Fibroblast of mammary gland (primary cell): ENCODE results near the gene EFCAB14.
A peak's percentile ranks its signal among the peaks of the same experiment; 100 is the strongest.
"Not testable (repeated sequence)": the region's sequence is repeated elsewhere in the genome, so short reads cannot be mapped to it uniquely, and the experiment has no call there.

Experiments used
- DNase-seq: peaks from one replicate; pipeline ENCODE4 v3.0.0-alpha.2; 2010; ENCODE audit warnings: low read depth
- H3K4me3 ChIP-seq: 2 replicates; pipeline ENCODE4 v1.5.1; 2011; ENCODE audit warnings: low read depth, mild to moderate bottlenecking, low read length, moderate library complexity; ENCODE audit not compliant: control insufficient read depth
- CTCF ChIP-seq: conservative IDR thresholded peaks from 2 replicates; pipeline ENCODE4 v1.5.1; 2011; ENCODE audit warnings: low read depth, low read length, inconsistent platforms; ENCODE audit not compliant: control insufficient read depth, insufficient read depth

Gene EFCAB14

GRCh38 chr1:46721686-46722205, 2.8 kb upstream of the EFCAB14 start:
- no peak overlapping the region for H3K4me3 ChIP-seq
- TF ChIP-seq CTCF = no peak
- no peak for DNase-seq

- TF ChIP-seq CTCF = no peak
- DNase-seq = no peak
- H3K4me3 ChIP-seq = no peak overlapping the region
Observed at GRCh38 chr1:46721204-46721603, 2.3 kb upstream of the EFCAB14 start.

- not testable (repeated sequence) for DNase-seq, H3K4me3 ChIP-seq
Observed at GRCh38 chr1:46720319-46720718, 1.4 kb upstream of the EFCAB14 start.

- peak overlapping the region; percentile 71 for H3K4me3 ChIP-seq
- no peak for DNase-seq
- TF ChIP-seq CTCF = no peak
Observed at GRCh38 chr1:46719689-46720088, 775 bp upstream of the EFCAB14 start.

GRCh38 chr1:46718340-46718726, 581 bp downstream of the EFCAB14 start:
- peak overlapping the region; percentile 71 for H3K4me3 ChIP-seq
- no peak for DNase-seq
- no peak for TF ChIP-seq CTCF

GRCh38 chr1:46717654-46718053, 1.3 kb downstream of the EFCAB14 start:
- no peak for TF ChIP-seq CTCF
- H3K4me3 ChIP-seq = peak overlapping the region; percentile 71
- no peak for DNase-seq

GRCh38 chr1:46714976-46715375, 3.9 kb downstream of the EFCAB14 start:
- H3K4me3 ChIP-seq = no peak overlapping the region
- TF ChIP-seq CTCF = no peak
- no peak for DNase-seq
